NCI-H1105 (cell line): ENCODE data around the gene FNDC11.

Source experiments
- DNase-seq: peaks from one replicate; lab custom pipeline; 2025; lab: John Stamatoyannopoulos, UW

Gene FNDC11

GRCh38 chr20:63525971-63526370, 28.0 kb upstream of the FNDC11 start:
- no peak for DNase-seq

- DNase-seq = no peak
Measured at GRCh38 chr20:63527184-63527583, 26.8 kb upstream of the FNDC11 start.

- no peak for DNase-seq
Measured at GRCh38 chr20:63529180-63529860, 24.6 kb upstream of the FNDC11 start.

DNA sequence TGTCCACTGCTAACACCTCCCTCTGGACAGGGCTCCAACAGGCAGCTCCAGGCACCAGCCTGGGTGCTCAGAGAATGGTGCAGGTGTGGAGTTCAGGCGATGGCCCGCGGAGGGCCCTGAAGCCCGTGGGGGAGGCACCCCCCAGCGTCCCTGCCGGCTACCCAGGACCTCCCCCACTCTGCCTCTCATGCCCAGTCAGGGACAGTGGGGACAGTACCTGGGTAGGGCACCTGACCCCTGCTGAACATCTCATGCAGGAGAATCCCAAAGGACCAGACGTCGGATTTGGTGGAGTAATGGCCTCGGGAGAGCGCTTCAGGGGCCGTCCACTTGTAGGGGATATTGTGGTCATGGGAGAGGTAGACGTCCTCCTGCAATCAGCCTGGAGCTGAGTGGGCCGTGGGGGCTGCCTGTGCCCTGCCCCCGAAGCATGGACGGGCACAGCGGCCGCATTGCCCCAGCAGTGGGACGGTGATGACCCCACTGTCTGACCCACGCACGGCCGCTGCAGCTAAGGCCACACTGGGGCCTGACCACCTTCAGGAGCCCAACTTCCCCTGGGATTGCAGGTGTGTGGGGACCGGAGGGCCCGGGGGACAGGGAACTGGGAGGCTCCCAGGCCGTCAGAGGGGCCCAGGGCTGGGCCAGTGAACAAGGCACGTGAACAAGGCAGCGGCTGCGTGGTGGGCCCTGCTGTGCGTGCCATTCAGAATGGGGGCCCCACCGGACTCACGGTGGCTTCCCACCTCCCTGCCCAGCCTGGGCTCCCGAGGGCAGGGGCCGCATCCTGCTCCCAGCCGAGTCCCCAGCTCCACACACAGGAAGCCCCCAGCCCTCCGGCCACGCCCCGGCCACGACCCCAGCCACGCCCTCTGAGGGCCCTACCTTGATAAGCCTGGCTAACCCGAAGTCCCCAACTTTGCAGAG, 23.8 kb upstream of the FNDC11 start:
- no peak for DNase-seq

DNA sequence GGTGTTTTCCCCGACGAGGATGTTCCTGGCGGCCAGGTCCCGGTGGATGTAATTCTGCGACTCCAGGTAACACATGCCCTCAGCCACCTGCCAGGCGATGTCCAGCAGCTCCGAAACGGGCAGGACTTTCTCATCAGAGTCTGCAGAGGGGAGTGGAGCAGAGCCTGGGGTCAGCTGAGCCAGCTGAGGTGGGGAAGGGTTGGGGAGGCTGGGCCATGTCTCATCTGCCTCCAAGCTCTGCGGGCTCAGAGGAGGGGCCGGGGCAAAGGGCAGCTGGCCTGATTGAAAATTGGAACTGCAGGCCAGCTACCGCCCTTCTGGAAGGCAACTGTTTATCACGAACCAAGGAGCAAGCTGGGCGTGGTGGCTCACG, 23.2 kb upstream of the FNDC11 start:
- no peak for DNase-seq

DNA sequence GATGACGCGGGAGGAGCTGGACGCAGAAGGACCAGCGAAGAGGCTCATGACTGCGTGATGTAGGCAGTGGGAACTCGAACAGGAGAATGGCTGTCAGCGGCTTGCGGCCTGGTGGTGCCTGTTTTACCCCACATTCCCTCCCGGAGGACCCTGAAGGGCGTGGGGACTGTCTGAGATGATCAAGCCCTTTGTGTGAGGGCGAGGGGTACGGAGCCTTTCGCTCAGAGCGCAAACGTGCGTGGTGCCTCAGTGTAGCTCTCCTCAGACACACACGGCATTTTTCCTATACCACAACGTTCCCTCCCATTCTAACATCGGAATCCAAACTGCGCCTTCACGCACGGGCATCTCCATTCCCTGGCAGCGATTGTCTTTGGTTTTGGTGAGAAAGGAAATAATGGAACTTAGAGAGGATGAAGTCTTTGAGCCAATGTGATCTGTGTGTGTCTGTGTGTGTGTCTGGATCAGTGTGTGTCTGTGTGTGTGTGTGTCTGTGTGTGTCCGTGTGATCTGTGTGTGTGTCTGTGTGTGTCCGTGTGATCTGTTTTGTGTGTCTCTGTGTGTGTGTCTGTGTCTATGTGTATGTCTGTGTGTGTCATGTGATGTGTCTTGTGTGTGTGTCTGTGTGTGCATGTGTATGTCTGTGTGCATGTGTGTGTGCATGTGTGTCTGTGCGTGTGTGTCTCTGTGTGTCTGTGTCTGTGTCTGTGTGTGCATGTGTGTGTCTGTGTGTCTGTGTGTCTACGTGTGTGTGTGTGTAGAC, 22.1 kb upstream of the FNDC11 start:
- DNase-seq = no peak

GRCh38 chr20:63532449-63532971, 21.4 kb upstream of the FNDC11 start:
- no peak for DNase-seq

- DNase-seq = no peak
Measured at GRCh38 chr20:63533388-63533787, 20.6 kb upstream of the FNDC11 start.

GRCh38 chr20:63533871-63534393, 20.0 kb upstream of the FNDC11 start:
- no peak for DNase-seq

DNA sequence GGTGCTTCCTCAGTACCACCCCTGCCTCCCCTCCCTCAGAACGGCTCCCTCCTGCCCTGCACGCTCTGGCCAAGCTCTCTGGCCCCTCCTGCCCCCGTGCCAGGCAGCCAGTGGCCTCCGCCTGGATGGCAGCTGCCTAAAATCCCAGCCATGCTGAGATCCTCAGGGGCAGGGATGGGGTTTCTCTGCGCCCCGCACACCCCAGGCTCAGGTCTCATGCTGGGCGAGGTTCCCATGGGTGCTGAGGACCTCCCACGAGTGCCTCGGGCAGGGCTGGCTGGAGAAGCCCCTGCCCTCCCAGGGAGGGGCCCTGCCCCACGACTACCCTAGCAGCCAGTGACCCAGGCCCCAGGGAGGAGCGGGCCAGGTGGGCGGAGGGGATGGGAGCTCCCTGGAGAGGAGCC, 19.5 kb upstream of the FNDC11 start:
- no peak for DNase-seq

DNA sequence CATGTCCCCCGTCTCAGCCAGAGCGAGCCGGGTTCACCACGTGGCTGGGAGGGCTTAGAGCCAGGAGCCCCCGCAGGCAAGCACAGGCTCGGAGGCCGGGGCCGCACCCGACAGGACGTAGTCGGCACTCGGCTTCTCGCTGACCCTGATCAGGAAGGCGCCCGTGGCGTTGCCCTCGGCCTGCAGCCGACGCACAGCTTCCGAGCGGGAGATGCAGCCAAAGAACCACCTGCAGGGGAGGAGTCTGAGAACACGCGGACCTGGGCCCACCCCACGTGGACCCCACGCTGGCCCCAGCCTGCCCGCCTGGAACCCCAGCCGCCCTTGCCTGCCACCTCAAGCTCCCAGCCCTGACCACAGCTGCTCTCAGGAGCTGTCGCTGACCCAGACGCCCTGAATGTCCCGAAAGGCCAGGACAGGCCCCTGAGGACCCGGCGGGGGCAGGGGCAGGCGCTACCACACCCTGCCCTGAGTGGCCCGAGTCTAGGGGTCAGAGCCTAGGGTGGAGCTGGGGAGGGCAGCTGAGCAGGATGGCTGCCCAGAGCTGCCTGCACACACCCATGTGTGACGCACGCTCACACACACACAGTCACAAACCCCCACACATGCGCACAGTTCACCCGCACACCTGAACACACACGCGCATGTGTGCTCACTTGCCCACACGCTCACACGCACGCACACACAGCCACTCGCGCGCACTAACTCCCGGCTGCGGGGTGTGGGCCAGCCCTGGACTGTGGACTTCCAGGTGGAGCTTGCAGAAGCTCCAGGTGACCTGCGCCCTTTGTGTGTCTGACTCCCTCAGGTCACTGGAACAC, 18.9 kb upstream of the FNDC11 start:
- no peak for DNase-seq

- no peak for DNase-seq
Measured at GRCh38 chr20:63536241-63536977, 17.6 kb upstream of the FNDC11 start.

DNA sequence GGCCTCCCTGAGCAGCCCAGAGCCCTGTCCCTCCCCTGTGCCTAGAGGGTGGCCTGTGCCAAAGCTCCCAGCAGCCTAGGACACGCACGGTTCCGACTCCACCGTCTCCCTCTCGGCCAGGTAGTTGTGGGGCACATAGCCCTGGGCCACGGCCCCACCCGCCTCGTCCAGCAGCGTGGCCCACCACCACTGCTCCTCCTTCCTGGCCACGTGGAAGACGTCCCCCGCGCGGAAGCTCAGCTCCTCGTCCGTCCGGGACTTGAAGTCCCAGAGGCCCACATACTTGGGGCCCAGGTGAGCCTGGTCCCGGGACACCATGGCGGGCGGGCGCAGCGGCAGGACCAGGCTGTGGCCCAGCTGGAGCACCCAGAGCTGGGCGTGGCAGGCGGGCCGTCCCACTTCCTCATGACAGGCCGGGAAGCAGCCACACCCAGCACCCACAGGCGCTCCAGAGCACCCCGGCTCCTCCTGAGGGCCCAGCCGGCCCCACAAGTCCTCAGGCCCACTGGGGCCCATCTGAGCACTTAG, 16.9 kb upstream of the FNDC11 start, which contains the start of gene PTK6:
Gene PTK6, minus strand, starts transcription at position 380 of the 528 bp plus-strand sequence. Its CDS starts 62 bp downstream, at position 318.
- no peak for DNase-seq

DNA sequence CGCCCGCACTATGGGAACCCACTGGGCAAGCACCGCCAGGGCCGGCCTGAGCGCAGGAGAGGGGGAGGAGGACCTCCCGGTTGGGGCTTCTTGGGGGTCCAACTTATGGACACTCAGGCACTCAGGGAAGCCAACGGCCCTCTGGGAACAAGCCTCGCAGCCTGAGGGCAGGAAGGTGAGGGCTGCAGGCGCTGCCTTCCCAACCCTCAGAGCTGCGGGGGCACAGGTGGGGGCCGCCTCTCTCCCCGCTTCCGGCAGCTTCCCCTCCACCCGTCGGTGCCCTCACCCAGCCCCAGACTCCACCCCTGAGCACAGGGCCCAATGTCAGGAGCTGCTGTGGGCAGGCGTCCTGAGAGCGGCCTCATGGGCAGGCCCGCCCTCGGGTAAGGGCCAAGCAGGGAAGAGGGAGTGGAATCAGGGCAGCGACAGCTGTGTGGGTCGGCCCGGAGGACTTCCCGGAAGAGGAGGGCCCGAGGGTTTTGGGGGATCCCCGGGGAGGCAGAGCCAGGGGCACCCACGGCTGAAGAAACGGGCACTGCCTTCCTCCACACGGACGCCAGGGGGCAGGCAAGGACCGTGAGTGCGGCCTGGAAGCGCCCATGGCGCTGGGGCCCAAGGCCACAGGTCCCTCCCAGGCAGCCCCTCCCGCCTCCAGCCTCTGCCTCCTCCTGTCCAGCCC, 16.3 kb upstream of the FNDC11 start:
- peak; percentile 53 for DNase-seq

DNA sequence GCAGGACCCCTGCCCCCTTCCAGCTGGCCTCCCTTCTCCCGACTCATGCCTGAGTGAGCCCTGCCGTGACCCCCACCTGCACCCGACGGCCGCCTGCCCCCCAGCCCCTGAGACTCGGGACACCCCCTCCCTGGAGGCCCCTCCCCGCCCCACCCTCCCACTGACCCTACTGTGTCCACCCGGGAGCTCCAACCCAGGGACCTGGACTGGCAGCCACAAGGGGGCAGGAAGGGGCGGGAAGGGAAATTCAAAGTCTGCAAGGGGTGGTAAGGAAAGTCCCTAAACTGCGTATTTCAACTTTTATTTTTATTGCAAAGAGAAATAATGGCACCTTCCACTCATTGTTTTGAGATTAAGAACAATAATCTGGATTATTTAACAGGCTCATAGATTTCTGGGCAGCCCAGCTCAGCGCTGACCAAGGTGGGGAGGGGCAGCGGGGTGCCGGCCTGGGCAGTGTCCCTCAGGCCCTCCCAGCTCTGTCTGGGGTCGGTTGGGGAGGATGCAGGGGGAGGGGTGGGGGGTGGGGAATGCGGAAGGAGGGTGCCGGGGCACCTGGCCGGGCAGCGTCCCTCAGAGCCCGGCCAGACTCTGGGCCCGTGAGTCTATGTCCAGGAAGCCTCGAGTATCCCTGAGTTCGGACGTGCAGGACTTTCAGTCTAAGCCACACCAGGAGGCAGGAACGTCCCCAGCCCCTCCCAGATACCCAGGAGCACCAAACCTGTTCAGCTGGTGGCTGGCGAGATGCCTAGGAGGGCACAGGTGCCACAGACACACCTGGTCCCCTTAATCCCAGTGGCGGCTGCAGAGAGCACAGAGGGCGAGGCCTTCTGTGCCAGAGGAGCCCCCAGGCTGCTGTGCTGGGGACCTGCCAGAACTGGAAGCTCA, 15.5 kb upstream of the FNDC11 start:
- DNase-seq = peak; percentile 86

DNA sequence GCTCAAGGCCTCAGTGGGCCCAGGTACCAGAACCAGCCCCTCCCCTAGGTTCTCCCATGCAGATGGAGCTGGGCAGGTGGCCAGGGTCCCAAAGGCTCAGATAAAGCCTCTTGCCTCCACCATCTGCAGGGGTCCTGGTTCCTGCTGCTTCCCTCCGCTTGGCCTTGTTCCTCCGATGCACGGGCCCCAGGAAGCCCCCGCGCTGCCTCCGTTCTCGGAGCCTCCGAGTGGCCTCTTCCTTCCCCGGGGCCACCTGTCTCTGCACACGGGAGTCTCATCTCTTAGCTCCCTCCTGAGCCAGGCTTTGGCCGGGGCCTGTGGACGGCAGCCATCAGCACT, 14.9 kb upstream of the FNDC11 start:
- no peak for DNase-seq

- DNase-seq = no peak
Measured at GRCh38 chr20:63539441-63540370, 14.3 kb upstream of the FNDC11 start.
